Measurements from ENCODE around the gene CNN1.

GRCh38 chr19:11581740-11582139 is 43.1 kb downstream of the CNN1 start:
- TF ChIP-seq CTCF (IDR thresholded peaks at IDR 0.05) (no peak), POLR2AphosphoS5 (IDR thresholded peaks at IDR 0.05) (no peak)
